ENCODE results near the gene ANKRD60.

DNA sequence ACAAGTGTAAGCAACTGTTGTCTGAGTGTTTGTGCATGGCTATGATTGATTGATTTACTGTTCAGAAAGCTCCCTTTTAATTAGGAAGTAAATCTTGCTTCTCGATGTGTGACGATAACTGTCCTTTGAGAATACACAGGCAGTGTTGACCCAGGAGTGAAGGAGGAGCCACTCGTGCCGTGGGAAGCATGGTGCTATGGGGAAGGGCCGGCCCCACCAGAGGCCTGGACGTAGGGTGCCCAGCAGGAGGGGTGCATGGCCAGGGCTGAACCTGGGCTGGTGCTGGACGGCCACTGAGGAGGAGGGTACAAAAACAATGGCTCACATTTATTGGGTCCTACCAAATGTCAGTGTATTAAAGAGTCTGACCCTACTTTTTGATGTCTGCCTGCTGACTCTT lies 60.7 kb downstream of the ANKRD60 start:
- TF ChIP-seq, protein P1, sequence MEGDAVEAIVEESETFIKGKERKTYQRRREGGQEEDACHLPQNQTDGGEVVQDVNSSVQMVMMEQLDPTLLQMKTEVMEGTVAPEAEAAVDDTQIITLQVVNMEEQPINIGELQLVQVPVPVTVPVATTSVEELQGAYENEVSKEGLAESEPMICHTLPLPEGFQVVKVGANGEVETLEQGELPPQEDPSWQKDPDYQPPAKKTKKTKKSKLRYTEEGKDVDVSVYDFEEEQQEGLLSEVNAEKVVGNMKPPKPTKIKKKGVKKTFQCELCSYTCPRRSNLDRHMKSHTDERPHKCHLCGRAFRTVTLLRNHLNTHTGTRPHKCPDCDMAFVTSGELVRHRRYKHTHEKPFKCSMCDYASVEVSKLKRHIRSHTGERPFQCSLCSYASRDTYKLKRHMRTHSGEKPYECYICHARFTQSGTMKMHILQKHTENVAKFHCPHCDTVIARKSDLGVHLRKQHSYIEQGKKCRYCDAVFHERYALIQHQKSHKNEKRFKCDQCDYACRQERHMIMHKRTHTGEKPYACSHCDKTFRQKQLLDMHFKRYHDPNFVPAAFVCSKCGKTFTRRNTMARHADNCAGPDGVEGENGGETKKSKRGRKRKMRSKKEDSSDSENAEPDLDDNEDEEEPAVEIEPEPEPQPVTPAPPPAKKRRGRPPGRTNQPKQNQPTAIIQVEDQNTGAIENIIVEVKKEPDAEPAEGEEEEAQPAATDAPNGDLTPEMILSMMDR (IDR thresholded peaks at IDR 0.05): no peak
- TF ChIP-seq POLR2A (IDR thresholded peaks at IDR 0.05): no peak
